ENCODE measurements around the gene NPR2. TPM values are rescaled to one million over a fixed set of nuclear protein-coding genes. Genes with fewer than 3 reads are reported as not detected.
A peak's percentile ranks its signal among the peaks of the same experiment; 100 is the strongest.

NPR2 gene
- total and polyA plus RNA-seq, 2 of the 13 experiments (the other 11 are each of a cell fraction or from before 2014, with no cell fraction given), result 7.4 to 9.4 TPM

DNA sequence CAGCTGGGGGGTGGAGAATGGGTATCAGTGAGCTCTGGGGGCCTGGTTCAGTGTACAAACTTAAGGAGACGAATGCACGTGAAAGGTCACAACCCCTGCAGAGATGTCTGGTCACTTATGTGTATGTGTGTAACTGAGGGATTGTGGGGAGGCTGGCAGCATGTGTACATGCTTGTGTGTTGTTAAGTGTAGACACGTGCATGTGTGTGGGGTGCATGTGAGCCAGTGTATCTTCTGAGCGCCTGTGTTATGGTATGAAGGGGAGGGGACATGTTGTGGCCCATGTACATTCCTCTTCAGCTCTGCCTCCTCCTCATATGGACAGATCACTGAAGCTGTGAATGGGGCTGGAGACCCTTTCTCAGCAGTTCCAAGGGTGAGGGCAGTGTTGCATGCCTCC, 39.6 kb downstream of the NPR2 start:
- ATAC-seq, result no peak
- no peak for FAIRE-seq
- no peaks in the 10 kb centered on the region for H3K27me3 ChIP-seq (ENCODE audit: control insufficient read depth in 1 of 2, insufficient read depth in 2 of 2, low read length in 2 of 2)
- TF ChIP-seq, protein P1, sequence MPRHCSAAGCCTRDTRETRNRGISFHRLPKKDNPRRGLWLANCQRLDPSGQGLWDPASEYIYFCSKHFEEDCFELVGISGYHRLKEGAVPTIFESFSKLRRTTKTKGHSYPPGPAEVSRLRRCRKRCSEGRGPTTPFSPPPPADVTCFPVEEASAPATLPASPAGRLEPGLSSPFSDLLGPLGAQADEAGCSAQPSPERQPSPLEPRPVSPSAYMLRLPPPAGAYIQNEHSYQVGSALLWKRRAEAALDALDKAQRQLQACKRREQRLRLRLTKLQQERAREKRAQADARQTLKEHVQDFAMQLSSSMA (CRISPR knock-in tag; IDR thresholded peaks at IDR 0.05), result no peak
- TF ChIP-seq, protein P2, sequence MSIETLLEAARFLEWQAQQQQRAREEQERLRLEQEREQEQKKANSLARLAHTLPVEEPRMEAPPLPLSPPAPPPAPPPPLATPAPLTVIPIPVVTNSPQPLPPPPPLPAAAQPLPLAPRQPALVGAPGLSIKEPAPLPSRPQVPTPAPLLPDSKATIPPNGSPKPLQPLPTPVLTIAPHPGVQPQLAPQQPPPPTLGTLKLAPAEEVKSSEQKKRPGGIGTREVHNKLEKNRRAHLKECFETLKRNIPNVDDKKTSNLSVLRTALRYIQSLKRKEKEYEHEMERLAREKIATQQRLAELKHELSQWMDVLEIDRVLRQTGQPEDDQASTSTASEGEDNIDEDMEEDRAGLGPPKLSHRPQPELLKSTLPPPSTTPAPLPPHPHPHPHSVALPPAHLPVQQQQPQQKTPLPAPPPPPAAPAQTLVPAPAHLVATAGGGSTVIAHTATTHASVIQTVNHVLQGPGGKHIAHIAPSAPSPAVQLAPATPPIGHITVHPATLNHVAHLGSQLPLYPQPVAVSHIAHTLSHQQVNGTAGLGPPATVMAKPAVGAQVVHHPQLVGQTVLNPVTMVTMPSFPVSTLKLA (IDR thresholded peaks at IDR 0.05), result peak; percentile 85
- H3K4me1 ChIP-seq (ENCODE audit: insufficient read depth, low read length), result peaks cover 62% of the 10 kb centered on the region
- H4K20me1 ChIP-seq (ENCODE audit: insufficient read depth, low read length), result no peaks in the 10 kb centered on the region
- H3K27ac ChIP-seq (ENCODE audit: extremely low read length, insufficient read depth, low read length), result no peak overlapping the region
- no peak for DNase-seq (ENCODE audit: low spot score)
- ChIA-PET POLR2A (no interaction called here), CTCF (ENCODE audit: low intra/inter-chr PET ratio, low total read pairs) (no interaction called here)
- intact Hi-C loops (cut with micrococcal nuclease; ENCODE audit: unreplicated experiment) (no loop called here), in situ Hi-C loops (cut with HindIII; ENCODE audit: extremely low pct_ligation_motif_present, low pct_unique_long_range_greater_than_20kb) (no loop called here)
- H2AFZ ChIP-seq (ENCODE audit: low read length), result no peak overlapping the region
- no peak overlapping the region for H3K4me2 ChIP-seq (ENCODE audit: low read depth, low read length)
- no peaks in the 10 kb centered on the region for H3K9me3 ChIP-seq (ENCODE audit: low read length)
- H3K79me2 ChIP-seq (ENCODE audit: insufficient read depth, low read length), result no peaks in the 10 kb centered on the region
- no peak overlapping the region for H3K4me3 ChIP-seq (replicated peaks in 1 of 3; ENCODE audit: insufficient read depth in 1 of 3, low read depth in 2 of 3, low read length in 3 of 3)
- H3K36me3 ChIP-seq (replicated peaks in 1 of 2; ENCODE audit: control insufficient read depth in 1 of 2, insufficient read depth in 2 of 2, low read length in 2 of 2), result no peaks in the 10 kb centered on the region
- no TSS peak for BruUV-seq (replicated peaks)
- no peak overlapping the region for H3K9ac ChIP-seq (ENCODE audit: insufficient read depth, low read depth, low read length)
- 53% methylated on average over 2 of the region's 4 CpGs for WGBS (ENCODE audit: low lambda C conversion rate)

DNA sequence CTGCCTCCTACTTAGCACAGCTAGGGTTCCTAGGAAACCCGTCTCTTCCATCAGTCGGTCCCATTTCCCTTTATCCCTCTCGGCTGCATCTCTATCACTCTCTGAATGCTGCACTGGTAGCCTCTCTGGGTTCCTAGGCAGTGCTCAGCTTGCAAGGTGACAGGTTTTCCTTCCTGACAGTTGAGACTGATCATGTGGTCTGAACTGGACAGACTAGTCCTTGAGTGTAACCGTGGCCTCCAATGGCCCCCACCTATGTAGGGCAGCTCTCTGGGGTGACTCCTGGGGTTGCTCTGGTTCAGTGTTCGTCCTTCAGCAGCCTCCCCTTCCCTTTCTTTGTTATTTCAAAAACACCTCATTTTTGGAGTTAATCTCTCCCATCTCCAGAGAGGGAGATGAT, 41.4 kb downstream of the NPR2 start:
- Histone ChIP-seq H3K27me3 (ENCODE audit: control insufficient read depth in 1 of 2, insufficient read depth in 2 of 2, low read length in 2 of 2) (no peaks in the 10 kb centered on the region), H3K27ac (ENCODE audit: extremely low read length, insufficient read depth, low read length) (no peak overlapping the region), H3K4me1 (ENCODE audit: insufficient read depth, low read length) (peaks cover 68% of the 10 kb centered on the region), H2AFZ (ENCODE audit: low read length) (no peak overlapping the region), H3K79me2 (ENCODE audit: insufficient read depth, low read length) (no peaks in the 10 kb centered on the region), H3K4me2 (ENCODE audit: low read depth, low read length) (no peak overlapping the region), H3K36me3 (replicated peaks in 1 of 2; ENCODE audit: control insufficient read depth in 1 of 2, insufficient read depth in 2 of 2, low read length in 2 of 2) (no peaks in the 10 kb centered on the region), H3K9me3 (ENCODE audit: low read length) (no peaks in the 10 kb centered on the region), H3K4me3 (replicated peaks in 1 of 3; ENCODE audit: insufficient read depth in 1 of 3, low read depth in 2 of 3, low read length in 3 of 3) (no peak overlapping the region), H4K20me1 (ENCODE audit: insufficient read depth, low read length) (no peaks in the 10 kb centered on the region), H3K9ac (ENCODE audit: insufficient read depth, low read depth, low read length) (no peak overlapping the region)
- in situ Hi-C loops (cut with HindIII; ENCODE audit: extremely low pct_ligation_motif_present, low pct_unique_long_range_greater_than_20kb), result no loop called here
- ATAC-seq, result no peak
- ChIA-PET CTCF (ENCODE audit: low intra/inter-chr PET ratio, low total read pairs) (no interaction called here), POLR2A (no interaction called here)
- no TSS peak for BruUV-seq (replicated peaks)
- FAIRE-seq, result no peak
- TF ChIP-seq, protein P3, sequence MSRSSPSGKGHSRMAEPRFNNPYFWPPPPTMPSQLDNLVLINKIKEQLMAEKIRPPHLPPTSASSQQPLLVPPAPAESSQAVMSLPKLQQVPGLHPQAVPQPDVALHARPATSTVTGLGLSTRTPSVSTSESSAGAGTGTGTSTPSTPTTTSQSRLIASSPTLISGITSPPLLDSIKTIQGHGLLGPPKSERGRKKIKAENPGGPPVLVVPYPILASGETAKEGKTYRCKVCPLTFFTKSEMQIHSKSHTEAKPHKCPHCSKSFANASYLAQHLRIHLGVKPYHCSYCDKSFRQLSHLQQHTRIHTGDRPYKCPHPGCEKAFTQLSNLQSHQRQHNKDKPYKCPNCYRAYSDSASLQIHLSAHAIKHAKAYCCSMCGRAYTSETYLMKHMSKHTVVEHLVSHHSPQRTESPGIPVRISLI (CRISPR knock-in tag; IDR thresholded peaks at IDR 0.05; ENCODE audit: borderline replicate concordance), result no peak
- no peak for TF ChIP-seq NCOA1 (CRISPR knock-in tag; IDR thresholded peaks at IDR 0.05)
- no peak for TF ChIP-seq GATAD1 (CRISPR knock-in tag; IDR thresholded peaks at IDR 0.05)
- no peak for TF ChIP-seq ASH2L (IDR thresholded peaks at IDR 0.05; ENCODE audit: insufficient read length, low read depth, low read length)
- no peak for TF ChIP-seq RARA (CRISPR knock-in tag; IDR thresholded peaks at IDR 0.05)
- TF ChIP-seq ZNF138 (CRISPR knock-in tag; IDR thresholded peaks at IDR 0.05; ENCODE audit: low read depth), result no peak
- TF ChIP-seq, protein P4, sequence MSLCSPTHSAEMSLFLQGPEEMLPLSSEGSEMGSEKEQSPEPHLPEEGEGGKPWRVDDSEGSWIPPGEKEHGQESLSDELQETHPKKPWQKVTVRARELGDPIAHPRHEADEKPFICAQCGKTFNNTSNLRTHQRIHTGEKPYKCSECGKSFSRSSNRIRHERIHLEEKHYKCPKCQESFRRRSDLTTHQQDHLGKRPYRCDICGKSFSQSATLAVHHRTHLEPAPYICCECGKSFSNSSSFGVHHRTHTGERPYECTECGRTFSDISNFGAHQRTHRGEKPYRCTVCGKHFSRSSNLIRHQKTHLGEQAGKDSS (CRISPR knock-in tag; IDR thresholded peaks at IDR 0.05; ENCODE audit: borderline replicate concordance, low read depth), result no peak
- no peak for TF ChIP-seq ZC3H13 (CRISPR knock-in tag; IDR thresholded peaks at IDR 0.05)
- 65% methylated on average over 5 of the region's 5 CpGs for WGBS (ENCODE audit: low lambda C conversion rate)
- DNase-seq (ENCODE audit: low spot score), result no peak
- intact Hi-C loops (cut with micrococcal nuclease; ENCODE audit: unreplicated experiment), result no loop called here
